Fibroblast of pulmonary artery (primary cell): ENCODE data around the gene DHRS12.

Experiments used
- DNase-seq: peaks from one replicate; pipeline ENCODE4 v3.0.0-alpha.2; 2010; ENCODE audit warnings: low read depth
- H3K4me3 ChIP-seq: replicated peaks from 2 replicates; pipeline ENCODE4 v1.5.1; 2011; ENCODE audit warnings: low read depth, mild to moderate bottlenecking, control low read depth, low read length, moderate library complexity
- CTCF ChIP-seq: IDR thresholded peaks from 2 replicates; pipeline ENCODE4 v1.5.1; 2011; ENCODE audit warnings: mild to moderate bottlenecking, control low read depth, low read length, inconsistent platforms; ENCODE audit errors: missing control alignments

The DHRS12 gene

GRCh38 chr13:51742611-51743010 is 61.4 kb downstream of the DHRS12 start:
- DNase-seq, result no peak
- TF ChIP-seq CTCF, result no peak
- H3K4me3 ChIP-seq, result no peak overlapping the region

- no peak for DNase-seq
- no peak for TF ChIP-seq CTCF
These were observed 61.9 kb downstream of the DHRS12 start for GRCh38 chr13:51742031-51742430.

GRCh38 chr13:51740698-51741097 is 63.3 kb downstream of the DHRS12 start:
- TF ChIP-seq CTCF, result no peak
- H3K4me3 ChIP-seq, result no peak overlapping the region
- peak; percentile 48 for DNase-seq

More at GRCh38 chr13:51742031-51742430, 61.9 kb downstream of the DHRS12 start:
- no peak overlapping the region for H3K4me3 ChIP-seq

DNA sequence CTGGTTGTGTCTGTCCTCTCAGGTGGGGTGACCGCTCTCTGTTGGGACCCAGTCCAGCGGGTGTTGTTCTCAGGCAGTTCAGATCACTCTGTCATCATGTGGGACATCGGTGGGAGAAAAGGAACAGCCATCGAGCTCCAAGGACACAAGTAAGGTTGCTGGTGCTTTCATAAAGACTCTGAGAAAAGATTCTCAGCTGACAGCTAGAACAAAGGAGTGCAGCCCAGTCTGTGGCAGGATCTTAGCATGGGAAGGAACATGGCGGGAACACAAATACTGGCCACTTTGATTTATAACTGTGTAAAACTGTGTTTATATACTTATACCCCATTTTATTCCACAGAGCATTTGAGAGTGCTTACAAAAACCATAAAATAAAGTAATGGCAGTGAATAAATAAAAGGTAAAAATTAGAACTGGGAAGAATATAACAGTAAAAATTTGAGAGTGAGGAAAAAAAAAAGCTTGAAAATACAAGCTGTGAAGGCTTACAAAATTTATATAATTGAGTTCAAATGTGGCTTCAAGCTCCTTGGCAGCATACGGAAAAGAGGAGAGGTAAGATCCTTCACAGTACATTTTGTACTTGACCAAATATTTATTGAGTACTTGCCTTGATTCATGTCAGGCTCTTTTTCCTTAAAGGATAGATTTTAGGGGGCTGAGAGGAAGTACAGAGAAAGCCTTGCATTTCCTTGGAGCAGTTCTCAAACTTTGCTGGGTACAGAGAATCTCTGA is 64.8 kb downstream of the DHRS12 start:
- no peak overlapping the region for H3K4me3 ChIP-seq
- DNase-seq, result no peak
- TF ChIP-seq CTCF, result no peak

- TF ChIP-seq CTCF, result no peak
- DNase-seq, result no peak
- H3K4me3 ChIP-seq, result no peak overlapping the region
These were observed 65.6 kb downstream of the DHRS12 start for GRCh38 chr13:51738226-51738905.

DNA sequence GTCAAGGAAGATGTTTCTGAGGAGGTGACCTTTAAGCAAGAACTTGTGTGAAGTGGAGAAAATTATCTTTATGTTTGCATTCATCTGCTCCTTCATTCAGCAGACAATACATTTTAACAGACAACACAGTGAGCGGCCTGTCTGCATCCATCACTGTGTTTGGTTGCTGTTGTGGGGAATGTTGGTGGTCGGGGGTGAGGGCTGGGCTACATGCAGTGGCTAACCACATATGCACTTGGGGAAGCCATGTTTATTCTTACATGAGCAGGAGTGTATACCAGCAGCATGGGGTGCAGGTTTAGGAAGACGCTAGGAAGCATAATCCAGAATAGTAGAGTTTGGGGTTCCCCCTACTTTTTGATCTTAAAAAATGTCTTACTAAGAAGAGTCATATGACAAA is 66.4 kb downstream of the DHRS12 start:
- no peak for TF ChIP-seq CTCF
- no peak overlapping the region for H3K4me3 ChIP-seq
- DNase-seq, result no peak
